Caco-2 (cell line): ENCODE results near the gene TNS3. TPM values are rescaled to one million over a fixed set of nuclear protein-coding genes. Genes with fewer than 3 reads are reported as not detected.

Experiments
- BruUV-seq: library from RNA; stranded (reverse); fragments of 400-500 nt; replicated peaks from 2 replicates; lab custom pipeline; 2021; lab: Mats Ljungman, UMichigan
- CTCF ChIA-PET: fragments of 300-600 bp; sonication (Branson Sonifier 250); formaldehyde crosslinking; loops from one replicate; lab custom pipeline; 2022; ENCODE audit warnings: antibody characterized with exemption; lab: Charles Lee
- POLR2A ChIA-PET: fragments of 300-600 bp; sonication (Branson Sonifier 250); formaldehyde crosslinking; loops from one replicate; lab custom pipeline; 2022; ENCODE audit warnings: antibody characterized with exemption; lab: Charles Lee
- DNase-seq, 2 experiments: peaks; one replicate each; pipeline versions ENCODE4 v3.0.0 to v3.0.0-alpha.2; 2020 to 2022
- H3K27me3 ChIP-seq: replicated peaks from 2 replicates; pipeline ENCODE4 v1.6.0; 2011; ENCODE audit warnings: low read length; ENCODE audit not compliant: control insufficient read depth, insufficient read depth
- H3K36me3 ChIP-seq: 2 replicates; pipeline ENCODE4 v1.5.1; 2011; ENCODE audit warnings: low read length; ENCODE audit not compliant: control insufficient read depth, insufficient read depth
- H3K4me1 ChIP-seq: fragments of 250-450 bp; sonication (Bioruptor Pico); 2 replicates; pipeline ENCODE4 v1.5.1; 2020; ENCODE audit warnings: mild to moderate bottlenecking
- H3K4me3 ChIP-seq: 2 replicates; pipeline ENCODE4 v1.5.1; 2011; ENCODE audit warnings: low read depth, mild to moderate bottlenecking, control low read depth, low read length
- H3K9me3 ChIP-seq: fragments of 250-450 bp; sonication (Bioruptor Pico); 2 replicates; pipeline ENCODE4 v1.5.1; 2020; ENCODE audit warnings: mild to moderate bottlenecking, moderate library complexity
- H3K27ac Mint-ChIP-seq: one replicate; pipeline ENCODE4 v1.8.0; 2022; ENCODE audit warnings: mixed read lengths; ENCODE audit not compliant: unreplicated experiment
- H3K27me3 Mint-ChIP-seq: one replicate; pipeline ENCODE4 v1.8.0; 2022; ENCODE audit warnings: mixed read lengths; ENCODE audit not compliant: insufficient read depth, unreplicated experiment
- H3K36me3 Mint-ChIP-seq: one replicate; pipeline ENCODE4 v1.8.0; 2022; ENCODE audit warnings: mild to moderate bottlenecking, mixed read lengths; ENCODE audit not compliant: insufficient read depth, unreplicated experiment
- H3K4me1 Mint-ChIP-seq: one replicate; pipeline ENCODE4 v1.8.0; 2022; ENCODE audit warnings: low read depth, mixed read lengths; ENCODE audit not compliant: unreplicated experiment
- H3K4me3 Mint-ChIP-seq: one replicate; pipeline ENCODE4 v1.8.0; 2022; ENCODE audit warnings: mild to moderate bottlenecking, moderate library complexity, mixed read lengths; ENCODE audit not compliant: unreplicated experiment
- H3K9me3 Mint-ChIP-seq: one replicate; pipeline ENCODE4 v1.8.0; 2022; ENCODE audit warnings: mixed read lengths; ENCODE audit not compliant: unreplicated experiment
- CTCF ChIP-seq, 2 experiments: fragments of 200-600 bp in 1 of 2; IDR thresholded peaks; 1 replicate in 1 of 2; 2 replicates in 1 of 2; pipeline versions ENCODE4 v1.5.1 to v1.8.0; 2011 to 2022; ENCODE audit warnings: antibody characterized with exemption in 1 of 2, control low read depth in 1 of 2, inconsistent platforms in 1 of 2, low read depth in 1 of 2, low read length in 1 of 2, mild to moderate bottlenecking in 1 of 2, moderate library complexity in 1 of 2; ENCODE audit not compliant: insufficient read depth in 1 of 2, severe bottlenecking in 1 of 2, unreplicated experiment in 1 of 2
- intact Hi-C: fragments of 100-400 bp; cut with micrococcal nuclease; formaldehyde crosslinking; loops from one replicate; pipeline ENCODE4 v1.10.0; 2022; ENCODE audit not compliant: unreplicated experiment
- total RNA-seq: library from RNA; stranded (reverse); gene quantifications from 2 replicates; pipeline ENCODE4 v1.2.3, GENCODE V29; 2022

The TNS3 gene
- total RNA-seq, 1 experiment from 2014 or later = 263 TPM

DNA sequence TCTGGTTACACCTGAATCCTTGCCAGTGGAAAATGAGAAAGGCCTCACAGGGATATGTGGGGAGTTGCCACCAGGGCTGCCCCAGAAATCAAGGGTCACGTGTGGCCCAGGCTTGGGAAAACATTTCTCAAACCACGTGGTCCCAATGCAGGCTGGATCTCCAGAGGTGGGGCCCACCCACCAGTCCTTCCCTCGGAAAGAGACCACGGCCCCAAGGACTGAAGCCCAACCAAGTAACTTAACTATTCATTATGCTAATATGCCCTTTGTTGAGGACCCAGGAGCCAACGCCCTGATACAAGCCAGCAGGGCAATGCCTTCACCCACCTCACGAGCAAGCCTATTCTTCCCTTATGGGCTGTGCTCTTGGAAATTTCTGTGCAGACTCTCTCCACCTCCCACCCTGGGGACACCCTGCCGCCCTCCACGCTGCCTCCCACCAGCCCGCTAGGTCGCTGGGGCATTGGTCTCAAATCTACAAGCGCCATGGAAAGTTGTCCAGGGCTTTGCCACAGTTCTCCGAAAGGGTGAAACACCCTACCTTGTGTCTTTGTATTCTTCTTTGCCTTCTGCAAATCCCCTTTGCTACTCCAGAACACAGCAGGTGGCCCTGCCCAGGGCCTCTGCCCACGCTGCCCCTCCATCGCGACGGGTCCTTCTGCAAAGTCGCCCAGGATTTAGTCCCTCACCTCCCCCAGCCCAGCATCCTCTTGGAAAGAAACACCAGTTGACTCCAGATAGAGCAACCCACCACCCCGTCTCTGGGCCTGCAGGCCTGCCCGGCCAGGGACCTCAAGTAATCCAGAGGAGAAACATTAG lies 8.8 kb downstream of the TNS3 start:
- no peak for TF ChIP-seq CTCF (IDR thresholded peaks at IDR 0.05; ENCODE audit: insufficient read depth in 1 of 2, low read depth in 1 of 2, low read length in 1 of 2, severe bottlenecking in 1 of 2, unreplicated experiment in 1 of 2)
- Histone ChIP-seq H3K36me3 (peaks cover 6% of the 10 kb centered on the region), H3K9me3 (no peaks in the 10 kb centered on the region), H3K4me1 (peaks cover 73% of the 10 kb centered on the region), H3K4me3 (no peak overlapping the region), H3K27me3 (no peaks in the 10 kb centered on the region)
- DNase-seq = no peak
- H3K4me1 Mint-ChIP-seq = peaks cover 68% of the 10 kb centered on the region
- BruUV-seq = no TSS peak
- peak overlapping the region; percentile 92 for H3K27ac Mint-ChIP-seq
- H3K27me3 Mint-ChIP-seq = no peaks in the 10 kb centered on the region
- H3K4me3 Mint-ChIP-seq = peak overlapping the region; percentile 71
- CTCF ChIA-PET = no interaction called here
- H3K36me3 Mint-ChIP-seq = peaks cover 95% of the 10 kb centered on the region
- H3K9me3 Mint-ChIP-seq = no peaks in the 10 kb centered on the region
- intact Hi-C loops = no loop called here
- POLR2A ChIA-PET = no interaction called here

GRCh38 chr7:47572094-47572445 lies 9.8 kb downstream of the TNS3 start:
- Histone ChIP-seq H3K4me1 (peaks cover 71% of the 10 kb centered on the region), H3K9me3 (no peaks in the 10 kb centered on the region), H3K27me3 (no peaks in the 10 kb centered on the region), H3K4me3 (no peak overlapping the region), H3K36me3 (peaks cover 4% of the 10 kb centered on the region)
- peaks cover 64% of the 10 kb centered on the region for H3K4me1 Mint-ChIP-seq
- H3K36me3 Mint-ChIP-seq = peaks cover 97% of the 10 kb centered on the region
- H3K9me3 Mint-ChIP-seq = no peaks in the 10 kb centered on the region
- no peak for DNase-seq
- peak overlapping the region; percentile 71 for H3K4me3 Mint-ChIP-seq
- H3K27ac Mint-ChIP-seq = peak overlapping the region; percentile 92
- intact Hi-C loops = no loop called here
- no TSS peak for BruUV-seq
- ChIA-PET CTCF (no interaction called here), POLR2A (no interaction called here)
- no peaks in the 10 kb centered on the region for H3K27me3 Mint-ChIP-seq
- TF ChIP-seq CTCF (IDR thresholded peaks at IDR 0.05; ENCODE audit: insufficient read depth in 1 of 2, low read depth in 1 of 2, low read length in 1 of 2, severe bottlenecking in 1 of 2, unreplicated experiment in 1 of 2) = no peak

DNA sequence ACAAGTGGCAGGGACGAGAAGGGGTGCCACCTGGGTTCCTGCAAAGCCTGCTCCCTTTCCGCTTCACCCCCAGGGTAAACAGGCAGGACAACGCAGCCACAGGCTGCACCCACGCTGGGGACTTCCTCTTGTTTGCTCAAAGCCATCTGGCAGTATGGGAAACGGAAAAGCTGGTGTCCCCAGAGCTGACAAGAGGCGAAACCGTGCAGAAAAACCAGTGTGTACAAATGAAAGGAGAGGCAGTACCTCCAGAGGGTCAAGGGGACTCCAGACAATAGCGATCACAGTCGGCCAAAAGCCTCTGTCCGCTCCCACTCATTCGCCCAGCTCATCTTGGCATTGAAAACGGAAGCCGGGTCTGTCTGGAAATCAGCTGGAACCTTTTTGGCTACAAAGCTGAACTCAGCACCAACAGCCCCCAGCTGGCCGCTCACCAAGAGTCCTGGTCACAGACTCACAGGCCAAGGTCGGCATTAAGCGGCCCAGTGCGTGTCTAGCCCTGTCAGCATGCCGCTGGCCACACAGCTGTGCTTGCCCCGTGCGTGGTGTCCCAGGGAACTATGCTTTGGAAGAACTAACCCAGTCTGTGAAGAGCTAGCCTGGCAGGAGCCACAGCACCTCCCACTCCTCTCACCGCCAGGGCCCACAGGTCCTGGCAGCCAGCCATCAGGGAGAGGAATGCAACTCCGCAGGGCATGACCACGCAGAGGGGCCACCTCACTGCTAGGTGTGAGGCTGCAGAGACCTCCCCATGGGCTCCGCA lies 10.4 kb downstream of the TNS3 start:
- Histone ChIP-seq H3K4me3 (no peak overlapping the region), H3K9me3 (no peaks in the 10 kb centered on the region), H3K4me1 (peaks cover 69% of the 10 kb centered on the region), H3K27me3 (no peaks in the 10 kb centered on the region), H3K36me3 (peaks cover 4% of the 10 kb centered on the region)
- no peaks in the 10 kb centered on the region for H3K27me3 Mint-ChIP-seq
- no peak for TF ChIP-seq CTCF (IDR thresholded peaks at IDR 0.05; ENCODE audit: insufficient read depth in 1 of 2, low read depth in 1 of 2, low read length in 1 of 2, severe bottlenecking in 1 of 2, unreplicated experiment in 1 of 2)
- H3K4me1 Mint-ChIP-seq = peaks cover 61% of the 10 kb centered on the region
- POLR2A ChIA-PET = no interaction called here
- peak overlapping the region; percentile 92 for H3K27ac Mint-ChIP-seq
- CTCF ChIA-PET = interaction anchor here (1.1 kb wide), 1 partner anchor 37 kb away, joined by 4 read pairs; no protein-coding TSS in a partner anchor
- no peak for DNase-seq
- peaks cover 97% of the 10 kb centered on the region for H3K36me3 Mint-ChIP-seq
- BruUV-seq = no TSS peak
- peak overlapping the region; percentile 71 for H3K4me3 Mint-ChIP-seq
- H3K9me3 Mint-ChIP-seq = no peaks in the 10 kb centered on the region
- intact Hi-C loops = no loop called here
